ENCODE results near the gene HCFC1R1. TPM values are rescaled to one million over a fixed set of nuclear protein-coding genes. Genes with fewer than 3 reads are reported as not detected.

Gene HCFC1R1
- polyA plus RNA-seq, 1 of the 3 experiments (the other 2 are of a cell fraction): 54.9 TPM

DNA sequence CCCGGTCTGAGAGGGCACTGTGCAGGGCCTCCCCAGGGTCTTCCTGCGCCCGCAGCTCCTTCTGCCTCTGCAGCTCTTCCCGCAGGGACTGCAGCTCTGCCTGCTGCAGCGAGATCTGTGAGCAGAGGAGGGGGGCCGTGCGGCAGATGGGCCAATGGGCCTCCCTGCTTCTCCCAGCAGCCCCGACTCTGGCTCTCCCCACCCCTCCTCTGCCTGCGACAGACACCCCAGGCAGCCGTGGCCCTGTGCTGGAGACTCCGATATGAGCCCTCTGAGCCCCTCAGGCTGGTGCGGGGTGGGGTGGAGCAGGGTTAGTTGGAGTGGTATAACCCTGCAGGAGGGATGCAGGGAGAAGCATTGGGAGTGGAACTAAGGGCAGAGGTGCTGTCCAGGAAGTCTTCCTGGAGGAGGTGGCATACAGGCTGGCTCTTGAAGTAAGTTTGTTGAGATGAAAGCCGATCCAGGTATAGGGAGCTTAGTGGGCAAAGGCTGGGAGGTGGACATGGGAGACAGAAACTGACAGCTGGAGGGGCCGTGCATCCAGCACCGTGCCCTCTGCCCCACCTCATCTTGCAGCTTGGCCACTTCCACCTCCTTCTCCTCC lies 5.1 kb upstream of the HCFC1R1 start:
- Histone ChIP-seq H3K79me2 (ENCODE audit: insufficient read depth) (no peaks in the 10 kb centered on the region), H3K27me3 (ENCODE audit: insufficient read depth) (peaks cover 22% of the 10 kb centered on the region; the same call in 1 of the 2 replicates), H4K20me1 (ENCODE audit: insufficient read depth) (peaks cover 12% of the 10 kb centered on the region), H3F3A (replicated peaks; ENCODE audit: insufficient read depth) (peaks cover 33% of the 10 kb centered on the region), H2AFZ (ENCODE audit: low read depth) (no peak overlapping the region), H3K9me3 (no peaks in the 10 kb centered on the region), H3K27ac (ENCODE audit: low read depth in 2 of 2, low read length in 1 of 2) (no peak overlapping the region), H3K36me3 (replicated peaks in 1 of 2; ENCODE audit: control insufficient read depth in 1 of 2, insufficient read depth in 2 of 2, low read length in 1 of 2) (peaks cover 5 to 22% of the 10 kb centered on the region in 2 experiments), H3K4me3 (ENCODE audit: low read depth in 2 of 2, low read length in 1 of 2) (no peak overlapping the region; a peak in 1 of 4 replicates), H3K4me1 (ENCODE audit: control insufficient read depth in 1 of 2, insufficient read depth in 2 of 2, low read depth in 1 of 2, low read length in 1 of 2) (peaks cover 0 to 2% of the 10 kb centered on the region in 2 experiments; a peak in 1 of 4 replicates), H3K9me2 (no peaks in the 10 kb centered on the region), H3K9ac (no peak overlapping the region), H3K4me2 (no peak overlapping the region)
- WGBS (ENCODE audit: low lambda C conversion rate): 52% methylated on average over 11 of the region's 15 CpGs
- CTCF ChIA-PET: interaction anchor here (0.5 to 9.8 kb wide), 28 partner anchors 9 to 689 kb away, joined by 3 to 141 read pairs (median 6); partner anchors contain the start of genes ABCA3, CLDN6, CLDN9 and HCFC1R1
- TF ChIP-seq, protein P1, sequence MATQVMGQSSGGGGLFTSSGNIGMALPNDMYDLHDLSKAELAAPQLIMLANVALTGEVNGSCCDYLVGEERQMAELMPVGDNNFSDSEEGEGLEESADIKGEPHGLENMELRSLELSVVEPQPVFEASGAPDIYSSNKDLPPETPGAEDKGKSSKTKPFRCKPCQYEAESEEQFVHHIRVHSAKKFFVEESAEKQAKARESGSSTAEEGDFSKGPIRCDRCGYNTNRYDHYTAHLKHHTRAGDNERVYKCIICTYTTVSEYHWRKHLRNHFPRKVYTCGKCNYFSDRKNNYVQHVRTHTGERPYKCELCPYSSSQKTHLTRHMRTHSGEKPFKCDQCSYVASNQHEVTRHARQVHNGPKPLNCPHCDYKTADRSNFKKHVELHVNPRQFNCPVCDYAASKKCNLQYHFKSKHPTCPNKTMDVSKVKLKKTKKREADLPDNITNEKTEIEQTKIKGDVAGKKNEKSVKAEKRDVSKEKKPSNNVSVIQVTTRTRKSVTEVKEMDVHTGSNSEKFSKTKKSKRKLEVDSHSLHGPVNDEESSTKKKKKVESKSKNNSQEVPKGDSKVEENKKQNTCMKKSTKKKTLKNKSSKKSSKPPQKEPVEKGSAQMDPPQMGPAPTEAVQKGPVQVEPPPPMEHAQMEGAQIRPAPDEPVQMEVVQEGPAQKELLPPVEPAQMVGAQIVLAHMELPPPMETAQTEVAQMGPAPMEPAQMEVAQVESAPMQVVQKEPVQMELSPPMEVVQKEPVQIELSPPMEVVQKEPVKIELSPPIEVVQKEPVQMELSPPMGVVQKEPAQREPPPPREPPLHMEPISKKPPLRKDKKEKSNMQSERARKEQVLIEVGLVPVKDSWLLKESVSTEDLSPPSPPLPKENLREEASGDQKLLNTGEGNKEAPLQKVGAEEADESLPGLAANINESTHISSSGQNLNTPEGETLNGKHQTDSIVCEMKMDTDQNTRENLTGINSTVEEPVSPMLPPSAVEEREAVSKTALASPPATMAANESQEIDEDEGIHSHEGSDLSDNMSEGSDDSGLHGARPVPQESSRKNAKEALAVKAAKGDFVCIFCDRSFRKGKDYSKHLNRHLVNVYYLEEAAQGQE (IDR thresholded peaks at IDR 0.05; ENCODE audit: low read depth, low read length): no peak
- TF ChIP-seq FOSL2 (IDR thresholded peaks at IDR 0.05; ENCODE audit: borderline replicate concordance, low read depth): no peak
- no peak for DNase-seq
- POLR2A ChIA-PET: interaction anchor here (0.9 to 1.0 kb wide), 2 partner anchors 13 to 22 kb away, joined by 4 to 5 read pairs; no protein-coding TSS in a partner anchor

DNA sequence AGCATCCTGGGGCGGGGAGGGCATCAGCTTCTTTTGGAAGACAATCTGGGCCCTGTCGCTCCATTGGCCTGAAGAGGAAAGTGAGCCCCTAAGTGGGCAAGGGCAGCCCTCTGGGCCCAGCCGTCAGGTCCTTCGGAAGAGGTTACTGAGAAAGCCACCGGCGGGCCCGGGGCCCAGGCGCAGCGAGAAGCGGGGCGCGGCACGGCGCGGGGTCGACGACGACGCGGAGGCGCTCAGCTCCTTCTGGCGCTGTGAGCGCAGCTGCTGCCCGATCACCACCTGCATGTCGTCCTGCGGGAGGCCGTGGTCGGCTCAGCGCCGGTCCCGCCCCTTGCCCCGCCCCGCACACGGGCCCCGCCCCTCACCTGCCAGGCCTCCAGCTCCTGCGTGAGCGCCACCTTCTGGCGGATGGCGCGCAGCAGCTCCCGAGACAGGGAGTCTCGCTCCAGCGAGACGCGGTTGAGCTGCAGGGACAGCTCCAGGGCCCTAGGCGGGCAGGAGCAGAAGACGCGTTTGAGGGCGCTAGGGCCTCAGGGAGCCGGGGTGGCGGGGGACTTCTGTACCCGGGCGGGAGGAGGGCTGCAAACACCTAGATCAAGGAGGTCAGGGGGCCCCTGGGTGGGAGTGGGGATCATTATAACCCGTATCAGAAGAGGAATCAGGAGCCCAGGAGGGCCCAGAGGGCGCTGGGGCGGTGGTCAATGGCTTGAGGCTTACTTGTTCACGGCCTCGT lies 4.4 kb upstream of the HCFC1R1 start:
- H3K27ac ChIP-seq (ENCODE audit: low read depth in 2 of 2, low read length in 1 of 2): no peak overlapping the region
- no peak overlapping the region for H3K4me2 ChIP-seq
- peaks cover 38% of the 10 kb centered on the region for H3F3A ChIP-seq (replicated peaks; ENCODE audit: insufficient read depth)
- no peaks in the 10 kb centered on the region for H3K79me2 ChIP-seq (ENCODE audit: insufficient read depth)
- no peak overlapping the region; a peak in 1 of 4 replicates for H3K4me3 ChIP-seq (ENCODE audit: low read depth in 2 of 2, low read length in 1 of 2)
- 26% methylated on average over 23 of the region's 58 CpGs for WGBS (ENCODE audit: low lambda C conversion rate)
- ChIA-PET POLR2A (interaction anchor here (0.9 kb wide), 1 partner anchor 22 kb away, joined by 4 read pairs; no protein-coding TSS in a partner anchor), CTCF (interaction anchor here (0.5 to 9.8 kb wide), 27 partner anchors 8 to 688 kb away, joined by 3 to 141 read pairs (median 6); partner anchors contain the start of genes ABCA3, CLDN6, CLDN9 and HCFC1R1)
- H3K27me3 ChIP-seq (ENCODE audit: insufficient read depth): peaks cover 16% of the 10 kb centered on the region; the same call in 1 of the 2 replicates
- no peak overlapping the region for H2AFZ ChIP-seq (ENCODE audit: low read depth)
- no peaks in the 10 kb centered on the region for H3K9me3 ChIP-seq
- DNase-seq: peak; percentile 95
- peaks cover 5 to 22% of the 10 kb centered on the region in 2 experiments for H3K36me3 ChIP-seq (replicated peaks in 1 of 2; ENCODE audit: control insufficient read depth in 1 of 2, insufficient read depth in 2 of 2, low read length in 1 of 2)
- no peak overlapping the region for H3K9ac ChIP-seq
- peaks cover 12% of the 10 kb centered on the region for H4K20me1 ChIP-seq (ENCODE audit: insufficient read depth)
- H3K9me2 ChIP-seq: no peaks in the 10 kb centered on the region
- peaks cover under 1 to 4% of the 10 kb centered on the region in 2 experiments; a peak in 3 of 4 replicates for H3K4me1 ChIP-seq (ENCODE audit: control insufficient read depth in 1 of 2, insufficient read depth in 2 of 2, low read depth in 1 of 2, low read length in 1 of 2)
- no peak for TF ChIP-seq TCF12 (IDR thresholded peaks at IDR 0.05)
- TF ChIP-seq POLR2AphosphoS5 (IDR thresholded peaks at IDR 0.05; ENCODE audit: low read depth, low read length): peak; percentile 25; the same call in 1 of the 2 replicates
- no peak for TF ChIP-seq TAF1 (IDR thresholded peaks at IDR 0.05; ENCODE audit: borderline replicate concordance, low read depth, low read length)
- TF ChIP-seq, protein P2, sequence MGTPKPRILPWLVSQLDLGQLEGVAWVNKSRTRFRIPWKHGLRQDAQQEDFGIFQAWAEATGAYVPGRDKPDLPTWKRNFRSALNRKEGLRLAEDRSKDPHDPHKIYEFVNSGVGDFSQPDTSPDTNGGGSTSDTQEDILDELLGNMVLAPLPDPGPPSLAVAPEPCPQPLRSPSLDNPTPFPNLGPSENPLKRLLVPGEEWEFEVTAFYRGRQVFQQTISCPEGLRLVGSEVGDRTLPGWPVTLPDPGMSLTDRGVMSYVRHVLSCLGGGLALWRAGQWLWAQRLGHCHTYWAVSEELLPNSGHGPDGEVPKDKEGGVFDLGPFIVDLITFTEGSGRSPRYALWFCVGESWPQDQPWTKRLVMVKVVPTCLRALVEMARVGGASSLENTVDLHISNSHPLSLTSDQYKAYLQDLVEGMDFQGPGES (IDR thresholded peaks at IDR 0.05; ENCODE audit: low read depth, low read length): no peak
- peak; percentile 40 for TF ChIP-seq RAD21 (IDR thresholded peaks at IDR 0.05; ENCODE audit: low read length)
- TF ChIP-seq GATA2 (CRISPR knock-in tag; IDR thresholded peaks at IDR 0.05): no peak
- peak; percentile 52 for TF ChIP-seq SMC3 (IDR thresholded peaks at IDR 0.05; ENCODE audit: low read depth, low read length)
- TF ChIP-seq, protein P3, sequence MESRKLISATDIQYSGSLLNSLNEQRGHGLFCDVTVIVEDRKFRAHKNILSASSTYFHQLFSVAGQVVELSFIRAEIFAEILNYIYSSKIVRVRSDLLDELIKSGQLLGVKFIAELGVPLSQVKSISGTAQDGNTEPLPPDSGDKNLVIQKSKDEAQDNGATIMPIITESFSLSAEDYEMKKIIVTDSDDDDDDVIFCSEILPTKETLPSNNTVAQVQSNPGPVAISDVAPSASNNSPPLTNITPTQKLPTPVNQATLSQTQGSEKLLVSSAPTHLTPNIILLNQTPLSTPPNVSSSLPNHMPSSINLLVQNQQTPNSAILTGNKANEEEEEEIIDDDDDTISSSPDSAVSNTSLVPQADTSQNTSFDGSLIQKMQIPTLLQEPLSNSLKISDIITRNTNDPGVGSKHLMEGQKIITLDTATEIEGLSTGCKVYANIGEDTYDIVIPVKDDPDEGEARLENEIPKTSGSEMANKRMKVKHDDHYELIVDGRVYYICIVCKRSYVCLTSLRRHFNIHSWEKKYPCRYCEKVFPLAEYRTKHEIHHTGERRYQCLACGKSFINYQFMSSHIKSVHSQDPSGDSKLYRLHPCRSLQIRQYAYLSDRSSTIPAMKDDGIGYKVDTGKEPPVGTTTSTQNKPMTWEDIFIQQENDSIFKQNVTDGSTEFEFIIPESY (IDR thresholded peaks at IDR 0.05; ENCODE audit: borderline replicate concordance, low read depth): no peak
- no peak for TF ChIP-seq FOXM1 (IDR thresholded peaks at IDR 0.05; ENCODE audit: low read depth)
- TF ChIP-seq, protein P4, sequence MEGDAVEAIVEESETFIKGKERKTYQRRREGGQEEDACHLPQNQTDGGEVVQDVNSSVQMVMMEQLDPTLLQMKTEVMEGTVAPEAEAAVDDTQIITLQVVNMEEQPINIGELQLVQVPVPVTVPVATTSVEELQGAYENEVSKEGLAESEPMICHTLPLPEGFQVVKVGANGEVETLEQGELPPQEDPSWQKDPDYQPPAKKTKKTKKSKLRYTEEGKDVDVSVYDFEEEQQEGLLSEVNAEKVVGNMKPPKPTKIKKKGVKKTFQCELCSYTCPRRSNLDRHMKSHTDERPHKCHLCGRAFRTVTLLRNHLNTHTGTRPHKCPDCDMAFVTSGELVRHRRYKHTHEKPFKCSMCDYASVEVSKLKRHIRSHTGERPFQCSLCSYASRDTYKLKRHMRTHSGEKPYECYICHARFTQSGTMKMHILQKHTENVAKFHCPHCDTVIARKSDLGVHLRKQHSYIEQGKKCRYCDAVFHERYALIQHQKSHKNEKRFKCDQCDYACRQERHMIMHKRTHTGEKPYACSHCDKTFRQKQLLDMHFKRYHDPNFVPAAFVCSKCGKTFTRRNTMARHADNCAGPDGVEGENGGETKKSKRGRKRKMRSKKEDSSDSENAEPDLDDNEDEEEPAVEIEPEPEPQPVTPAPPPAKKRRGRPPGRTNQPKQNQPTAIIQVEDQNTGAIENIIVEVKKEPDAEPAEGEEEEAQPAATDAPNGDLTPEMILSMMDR (IDR thresholded peaks at IDR 0.05): peak; percentile 60
- TF ChIP-seq FOXJ3 (CRISPR knock-in tag; IDR thresholded peaks at IDR 0.05): no peak
- TF ChIP-seq NFIC (IDR thresholded peaks at IDR 0.05; ENCODE audit: borderline replicate concordance): no peak
